Measurements from ENCODE around the gene USP40. TPM values are rescaled to one million over a fixed set of nuclear protein-coding genes. Genes with fewer than 3 reads are reported as not detected.

USP40 gene
- total and polyA plus RNA-seq, 2 experiments from 2014 or later, result 20.4 to 25.9 TPM

GRCh38 chr2:233430651-233431050, 135.9 kb downstream of the USP40 start:
- H2AFZ ChIP-seq, result no peak overlapping the region
- no peaks in the 10 kb centered on the region for H3K4me1 ChIP-seq (ENCODE audit: insufficient read depth)
- no peak for DNase-seq (ENCODE audit: low spot score)
- WGBS (ENCODE audit: low lambda C conversion rate, missing lambda C conversion rate), result 96% methylated on average over 1 of the region's 1 CpG
- H3K79me2 ChIP-seq, result peaks cover 26% of the 10 kb centered on the region
- H3K27me3 ChIP-seq, result no peaks in the 10 kb centered on the region
- no peaks in the 10 kb centered on the region for H3K9me2 ChIP-seq (replicated peaks; ENCODE audit: insufficient read depth)
- no peak overlapping the region for H3K27ac ChIP-seq
- no peak overlapping the region for H3K4me3 ChIP-seq
- H3K9me3 ChIP-seq (ENCODE audit: low read depth), result no peaks in the 10 kb centered on the region
- H3K36me3 ChIP-seq (replicated peaks; ENCODE audit: insufficient read depth, low read depth), result no peaks in the 10 kb centered on the region
- H3K4me2 ChIP-seq, result no peak overlapping the region
- H4K20me1 ChIP-seq (ENCODE audit: insufficient read depth, poor library complexity, severe bottlenecking), result no peaks in the 10 kb centered on the region
- TF ChIP-seq CTCF (IDR thresholded peaks at IDR 0.05; ENCODE audit: poor library complexity) (no peak), EZH2 (IDR thresholded peaks at IDR 0.05; ENCODE audit: borderline replicate concordance) (no peak), EZH2phosphoT487 (IDR thresholded peaks at IDR 0.05; ENCODE audit: low read depth, severe bottlenecking, unreplicated experiment) (no peak)

- 51% methylated on average over 4 of the region's 4 CpGs for WGBS (ENCODE audit: low lambda C conversion rate, missing lambda C conversion rate)
- Histone ChIP-seq H3K27ac (no peak overlapping the region), H3K4me2 (no peak overlapping the region)
Observed at GRCh38 chr2:233430081-233430480, 136.5 kb downstream of the USP40 start.

GRCh38 chr2:233429175-233429897, 137.2 kb downstream of the USP40 start:
- no peak overlapping the region for H3K4me2 ChIP-seq
- DNase-seq (ENCODE audit: low spot score), result no peak
- no peaks in the 10 kb centered on the region for H3K9me2 ChIP-seq (replicated peaks; ENCODE audit: insufficient read depth)
- TF ChIP-seq EZH2 (IDR thresholded peaks at IDR 0.05; ENCODE audit: borderline replicate concordance) (no peak), EZH2phosphoT487 (IDR thresholded peaks at IDR 0.05; ENCODE audit: low read depth, severe bottlenecking, unreplicated experiment) (no peak), CTCF (IDR thresholded peaks at IDR 0.05; ENCODE audit: poor library complexity) (no peak)
- H3K36me3 ChIP-seq (replicated peaks; ENCODE audit: insufficient read depth, low read depth), result no peaks in the 10 kb centered on the region
- H3K4me3 ChIP-seq, result no peak overlapping the region
- no peak overlapping the region for H3K27ac ChIP-seq
- WGBS (ENCODE audit: low lambda C conversion rate, missing lambda C conversion rate), result 88% methylated on average over 20 of the region's 20 CpGs
- peaks cover 4% of the 10 kb centered on the region for H3K4me1 ChIP-seq (ENCODE audit: insufficient read depth)
- H3K79me2 ChIP-seq, result peaks cover 36% of the 10 kb centered on the region
- no peak overlapping the region for H2AFZ ChIP-seq
- no peaks in the 10 kb centered on the region for H4K20me1 ChIP-seq (ENCODE audit: insufficient read depth, poor library complexity, severe bottlenecking)
- no peaks in the 10 kb centered on the region for H3K27me3 ChIP-seq
- no peaks in the 10 kb centered on the region for H3K9me3 ChIP-seq (ENCODE audit: low read depth)

More at GRCh38 chr2:233430081-233430480, 136.5 kb downstream of the USP40 start:
- TF ChIP-seq EZH2phosphoT487 (IDR thresholded peaks at IDR 0.05; ENCODE audit: low read depth, severe bottlenecking, unreplicated experiment) (no peak), CTCF (IDR thresholded peaks at IDR 0.05; ENCODE audit: poor library complexity) (no peak), EZH2 (IDR thresholded peaks at IDR 0.05; ENCODE audit: borderline replicate concordance) (no peak)
- Histone ChIP-seq H3K9me3 (ENCODE audit: low read depth) (no peaks in the 10 kb centered on the region), H3K79me2 (peaks cover 32% of the 10 kb centered on the region), H2AFZ (no peak overlapping the region), H4K20me1 (ENCODE audit: insufficient read depth, poor library complexity, severe bottlenecking) (no peaks in the 10 kb centered on the region), H3K9me2 (replicated peaks; ENCODE audit: insufficient read depth) (no peaks in the 10 kb centered on the region), H3K27me3 (no peaks in the 10 kb centered on the region), H3K4me3 (no peak overlapping the region), H3K4me1 (ENCODE audit: insufficient read depth) (no peaks in the 10 kb centered on the region), H3K36me3 (replicated peaks; ENCODE audit: insufficient read depth, low read depth) (no peaks in the 10 kb centered on the region)
- DNase-seq (ENCODE audit: low spot score), result no peak
